Fibroblast of the aortic adventitia (primary cell): ENCODE data around the gene SAMD4A. TPM values are rescaled to one million over a fixed set of nuclear protein-coding genes. Genes with fewer than 3 reads are reported as not detected.

Experiments used
- DNase-seq: peaks from one replicate; pipeline ENCODE4 v3.0.0-alpha.2; 2010; ENCODE audit warnings: low read depth
- H3K4me3 ChIP-seq: 2 replicates; pipeline ENCODE4 v1.5.1; 2011; ENCODE audit warnings: low read depth, mild to moderate bottlenecking, control low read depth, low read length, moderate library complexity
- CTCF ChIP-seq: IDR thresholded peaks from 2 replicates; pipeline ENCODE4 v1.5.1; 2011; ENCODE audit warnings: mild to moderate bottlenecking, low read length, control low read depth, inconsistent platforms; ENCODE audit not compliant: insufficient read depth
- total RNA-seq: library from RNA; depleted of rRNA; stranded (reverse); fragments of >200 nt; gene quantifications from 2 replicates; pipeline ENCODE4 v1.2.3, GENCODE V29; 2012; ENCODE audit warnings: low replicate concordance

SAMD4A gene
- total RNA-seq, 1 donor, result 20.1 TPM

- no peak for DNase-seq
- no peak for TF ChIP-seq CTCF
- no peak overlapping the region for H3K4me3 ChIP-seq
Observed at GRCh38 chr14:54724676-54725325, 157.9 kb downstream of the SAMD4A start.

- no peak for DNase-seq
- H3K4me3 ChIP-seq, result no peak overlapping the region
- TF ChIP-seq CTCF, result no peak
Observed at GRCh38 chr14:54725998-54726397, 159.1 kb downstream of the SAMD4A start.

- no peak for DNase-seq
- no peak for TF ChIP-seq CTCF
- no peak overlapping the region for H3K4me3 ChIP-seq
Observed at GRCh38 chr14:54727929-54728328, 161.0 kb downstream of the SAMD4A start.

GRCh38 chr14:54728700-54729527 is 162.0 kb downstream of the SAMD4A start:
- DNase-seq, result no peak
- no peak overlapping the region for H3K4me3 ChIP-seq
- TF ChIP-seq CTCF, result no peak

GRCh38 chr14:54730156-54730961 is 163.4 kb downstream of the SAMD4A start:
- no peak for TF ChIP-seq CTCF
- peak; percentile 71 for DNase-seq
- H3K4me3 ChIP-seq, result peak overlapping the region; percentile 51

- TF ChIP-seq CTCF, result no peak
- H3K4me3 ChIP-seq, result no peak overlapping the region
- no peak for DNase-seq
Observed at GRCh38 chr14:54734966-54735365, 168.0 kb downstream of the SAMD4A start.
